OCI-LY1 (cell line): ENCODE measurements around the gene IL20RA.

ENCODE experiments used
- H2AFZ ChIP-seq: fragments of 200-600 bp; sonication (generic), shearing (Covaris generic); 2 replicates; pipeline ENCODE4 v1.6.0; 2014; ENCODE audit warnings: antibody characterized with exemption, mild to moderate bottlenecking, low read length
- H3F3A ChIP-seq: fragments of 200-600 bp; sonication (generic), shearing (Covaris generic); 2 replicates; pipeline ENCODE4 v1.6.0; 2014; ENCODE audit warnings: mild to moderate bottlenecking, antibody characterized with exemption, low read length, moderate library complexity; ENCODE audit not compliant: insufficient read depth
- H3K27ac ChIP-seq: fragments of 200-600 bp; sonication (generic); 2 replicates; pipeline ENCODE4 v1.5.1; 2014; ENCODE audit warnings: low read length, mixed run types, mild to moderate bottlenecking, low read depth; ENCODE audit not compliant: poor library complexity, severe bottlenecking
- H3K27me3 ChIP-seq: fragments of 200-600 bp; sonication (generic); 2 replicates; pipeline ENCODE4 v1.6.0; 2014; ENCODE audit warnings: antibody characterized with exemption, mild to moderate bottlenecking, low read length, moderate library complexity; ENCODE audit not compliant: insufficient read depth
- H3K36me3 ChIP-seq: fragments of 200-600 bp; sonication (generic); 2 replicates; pipeline ENCODE4 v1.6.1; 2014; ENCODE audit warnings: mild to moderate bottlenecking, antibody characterized with exemption, low read length, moderate library complexity, mixed read lengths; ENCODE audit not compliant: insufficient read depth
- H3K4me1 ChIP-seq: fragments of 200-600 bp; sonication (generic); 2 replicates; pipeline ENCODE4 v1.5.1; 2014; ENCODE audit warnings: mild to moderate bottlenecking, low read length, moderate library complexity; ENCODE audit not compliant: insufficient read depth, severe bottlenecking
- H3K4me2 ChIP-seq: fragments of 200-600 bp; sonication (generic), shearing (Covaris generic); 2 replicates; pipeline ENCODE4 v1.6.1; 2014; ENCODE audit warnings: low read length
- H3K4me3 ChIP-seq: fragments of 200-600 bp; sonication (generic); 2 replicates; pipeline ENCODE4 v1.5.1; 2014; ENCODE audit warnings: low read length, low read depth, mild to moderate bottlenecking, mixed read lengths; ENCODE audit not compliant: poor library complexity, severe bottlenecking
- H3K79me2 ChIP-seq: fragments of 200-600 bp; shearing (Covaris generic); 2 replicates; pipeline ENCODE4 v1.6.1; 2016; ENCODE audit warnings: mixed run types, low read length, mixed read lengths; ENCODE audit not compliant: insufficient read depth
- H3K9ac ChIP-seq: fragments of 200-600 bp; sonication (generic), shearing (Covaris generic); 2 replicates; pipeline ENCODE4 v1.6.1; 2014; ENCODE audit warnings: mild to moderate bottlenecking, low read length, mixed read lengths
- H3K9me2 ChIP-seq: fragments of 200-600 bp; sonication (generic), shearing (Covaris generic); 2 replicates; pipeline ENCODE4 v1.6.1; 2014; ENCODE audit warnings: low read depth, mild to moderate bottlenecking, low read length, mixed read lengths
- H3K9me3 ChIP-seq: fragments of 200-600 bp; shearing (Covaris generic); 2 replicates; pipeline ENCODE4 v1.6.1; 2014; ENCODE audit warnings: low read length, mixed read lengths
- H4K20me1 ChIP-seq: fragments of 200-600 bp; sonication (generic), shearing (Covaris generic); 2 replicates; pipeline ENCODE4 v1.6.0; 2016; ENCODE audit warnings: mild to moderate bottlenecking, low read length; ENCODE audit not compliant: insufficient read depth
- CTCF ChIP-seq: fragments of 200-600 bp; sonication (generic), shearing (Covaris generic); IDR thresholded peaks from 2 replicates; pipeline ENCODE4 v1.5.1; 2017; ENCODE audit warnings: mild to moderate bottlenecking, antibody characterized with exemption, low read length, moderate library complexity, mixed read lengths
- EZH2 ChIP-seq: fragments of 200-600 bp; sonication (generic), shearing (Covaris generic); IDR thresholded peaks from 2 replicates; pipeline ENCODE4 v1.8.0; 2017; ENCODE audit warnings: borderline replicate concordance, mixed run types, mild to moderate bottlenecking, antibody characterized with exemption, low read length, moderate library complexity, mixed read lengths

Gene IL20RA

GRCh38 chr6:136987526-136987925 is 57.2 kb downstream of the IL20RA start:
- H2AFZ ChIP-seq: no peak overlapping the region
- TF ChIP-seq EZH2 (no peak), CTCF (no peak)
- H3K4me1 ChIP-seq: no peaks in the 10 kb centered on the region
- no peaks in the 10 kb centered on the region for H4K20me1 ChIP-seq
- no peak overlapping the region for H3K4me3 ChIP-seq
- no peaks in the 10 kb centered on the region for H3K9me3 ChIP-seq
- no peaks in the 10 kb centered on the region for H3F3A ChIP-seq
- no peaks in the 10 kb centered on the region for H3K36me3 ChIP-seq
- no peak overlapping the region for H3K4me2 ChIP-seq
- H3K79me2 ChIP-seq: no peaks in the 10 kb centered on the region
- H3K27me3 ChIP-seq: no peaks in the 10 kb centered on the region; the same call in 1 of the 2 replicates
- no peaks in the 10 kb centered on the region for H3K9me2 ChIP-seq
- no peak overlapping the region for H3K9ac ChIP-seq
- no peak overlapping the region for H3K27ac ChIP-seq

GRCh38 chr6:136985502-136985901 is 59.3 kb downstream of the IL20RA start:
- Histone ChIP-seq H3F3A (no peaks in the 10 kb centered on the region), H3K9me2 (no peaks in the 10 kb centered on the region), H3K4me3 (no peak overlapping the region), H3K79me2 (no peaks in the 10 kb centered on the region), H3K27me3 (no peaks in the 10 kb centered on the region; the same call in 1 of the 2 replicates), H3K4me1 (no peaks in the 10 kb centered on the region), H3K9ac (no peak overlapping the region), H3K36me3 (no peaks in the 10 kb centered on the region), H3K4me2 (no peak overlapping the region), H3K9me3 (no peaks in the 10 kb centered on the region), H3K27ac (no peak overlapping the region), H4K20me1 (no peaks in the 10 kb centered on the region), H2AFZ (no peak overlapping the region)
- no peak for TF ChIP-seq EZH2
- no peak for TF ChIP-seq CTCF

- Histone ChIP-seq H3K9me2 (no peaks in the 10 kb centered on the region), H3K27me3 (no peaks in the 10 kb centered on the region; the same call in 1 of the 2 replicates), H3K27ac (no peak overlapping the region), H3K4me3 (no peak overlapping the region), H3K4me1 (no peaks in the 10 kb centered on the region), H2AFZ (no peak overlapping the region), H3K36me3 (no peaks in the 10 kb centered on the region), H3K9ac (no peak overlapping the region), H3F3A (no peaks in the 10 kb centered on the region), H3K4me2 (no peak overlapping the region), H3K79me2 (no peaks in the 10 kb centered on the region), H4K20me1 (no peaks in the 10 kb centered on the region), H3K9me3 (no peaks in the 10 kb centered on the region)
- TF ChIP-seq EZH2: no peak
- TF ChIP-seq CTCF: no peak
These were observed 60.2 kb downstream of the IL20RA start for GRCh38 chr6:136984578-136984977.
